LNCAP (cell line): ENCODE data around the gene KRTAP10-1.

Experiments
- CTCF ChIP-seq: fragments of 450-650 bp; IDR thresholded peaks from 2 replicates; pipeline ENCODE4 v1.5.1; 2017; ENCODE audit warnings: mild to moderate bottlenecking

Gene KRTAP10-1

GRCh38 chr21:44556879-44557278 lies 16.9 kb upstream of the KRTAP10-1 start:
- TF ChIP-seq CTCF = no peak

GRCh38 chr21:44555200-44555875 lies 15.3 kb upstream of the KRTAP10-1 start:
- no peak for TF ChIP-seq CTCF

- TF ChIP-seq CTCF = no peak
Measured at GRCh38 chr21:44552681-44553080, 12.7 kb upstream of the KRTAP10-1 start.

GRCh38 chr21:44552136-44552535 lies 12.1 kb upstream of the KRTAP10-1 start:
- no peak for TF ChIP-seq CTCF

GRCh38 chr21:44551340-44551961 lies 11.5 kb upstream of the KRTAP10-1 start, which contains the start of gene KRTAP10-2:
KRTAP10-2 (minus strand) TSS chr21:44551505; CDS start chr21:44551458, 47 bp downstream.
- no peak for TF ChIP-seq CTCF

GRCh38 chr21:44550807-44551206 lies 10.8 kb upstream of the KRTAP10-1 start:
- no peak for TF ChIP-seq CTCF

- no peak for TF ChIP-seq CTCF
Measured at GRCh38 chr21:44549525-44550211, 9.7 kb upstream of the KRTAP10-1 start.
